SH-SY5Y (cell line): Measurements from ENCODE around the gene SOWAHC.

Experiments used
- GATA2 ChIP-seq: IDR thresholded peaks from 2 replicates; pipeline ENCODE4 v1.6.1; 2011; ENCODE audit warnings: mild to moderate bottlenecking, low read depth, low read length
- GATA3 ChIP-seq: IDR thresholded peaks from 2 replicates; pipeline ENCODE4 v1.6.1; 2011; ENCODE audit warnings: low read depth, mild to moderate bottlenecking, low read length, moderate library complexity

DNA sequence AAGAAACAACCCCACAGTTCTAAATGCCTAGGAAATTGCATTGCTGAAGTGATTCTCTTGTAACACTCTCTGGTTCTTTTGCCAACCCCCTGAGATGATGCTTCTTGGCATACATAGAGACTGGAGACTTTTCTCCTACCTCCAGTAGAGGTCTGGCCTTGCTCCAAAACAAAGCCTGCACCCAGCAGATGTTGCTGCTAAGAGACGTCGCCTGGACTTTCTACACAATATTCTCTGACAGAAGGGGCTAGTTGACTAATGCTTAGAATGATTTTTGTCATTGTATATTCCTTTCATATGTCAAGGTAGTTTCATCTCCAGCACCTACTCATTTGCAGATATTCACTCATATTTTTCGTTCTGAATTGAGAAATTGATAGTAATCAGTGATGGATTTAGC lies 24.6 kb downstream of the SOWAHC start:
- TF ChIP-seq GATA2 (no peak), GATA3 (no peak)
